ENCODE measurements around the gene PHLPP1.
"Not testable (repeated sequence)": the region's sequence is repeated elsewhere in the genome, so short reads cannot be mapped to it uniquely, and the experiment has no call there.

The PHLPP1 gene

GRCh38 chr18:62693659-62694058 is 21.7 kb upstream of the PHLPP1 start:
- TF ChIP-seq EZH2 (optimal IDR thresholded peaks at IDR 0.05; ENCODE audit: low read depth, low read length), result no peak
- no peak for TF ChIP-seq CTCF (IDR thresholded peaks at IDR 0.05; ENCODE audit: low read length)
- no peak for TF ChIP-seq EZH2phosphoT487 (IDR thresholded peaks at IDR 0.05; ENCODE audit: low read length)
- H3K36me3 ChIP-seq (replicated peaks; ENCODE audit: insufficient read depth, low read length), result no peaks in the 10 kb centered on the region

GRCh38 chr18:62697636-62698035 is 17.7 kb upstream of the PHLPP1 start:
- Histone ChIP-seq H3K4me1 (ENCODE audit: low read length) (no peaks in the 10 kb centered on the region), H4K20me1 (ENCODE audit: insufficient read depth, low read length) (no peaks in the 10 kb centered on the region), H3F3A (ENCODE audit: insufficient read depth, low read length) (no peaks in the 10 kb centered on the region), H3K36me3 (replicated peaks; ENCODE audit: insufficient read depth, low read length) (no peaks in the 10 kb centered on the region), H3K27me3 (replicated peaks; ENCODE audit: insufficient read depth, low read length) (no peaks in the 10 kb centered on the region), H3K9me3 (replicated peaks; ENCODE audit: insufficient read depth, low read length) (no peaks in the 10 kb centered on the region), H3K79me2 (ENCODE audit: low read length) (no peaks in the 10 kb centered on the region), H3K4me3 (ENCODE audit: low read length) (no peak overlapping the region), H3K4me2 (ENCODE audit: low read depth, low read length) (no peak overlapping the region), H3K9me2 (replicated peaks; ENCODE audit: insufficient read depth, low read length) (no peaks in the 10 kb centered on the region), H3K9ac (ENCODE audit: low read length) (no peak overlapping the region), H3K27ac (ENCODE audit: low read length) (no peak overlapping the region), H2AFZ (ENCODE audit: low read length) (no peak overlapping the region)
- TF ChIP-seq EZH2phosphoT487 (IDR thresholded peaks at IDR 0.05; ENCODE audit: low read length) (no peak), CTCF (IDR thresholded peaks at IDR 0.05; ENCODE audit: low read length) (no peak), EZH2 (optimal IDR thresholded peaks at IDR 0.05; ENCODE audit: low read depth, low read length) (no peak)
- DNase-seq, result no peak

More at GRCh38 chr18:62693659-62694058, 21.7 kb upstream of the PHLPP1 start:
- H3K4me3 ChIP-seq (ENCODE audit: low read length), result no peak overlapping the region
- H3F3A ChIP-seq (ENCODE audit: insufficient read depth, low read length), result no peaks in the 10 kb centered on the region
- H3K27me3 ChIP-seq (replicated peaks; ENCODE audit: insufficient read depth, low read length), result no peaks in the 10 kb centered on the region
- H3K9me3 ChIP-seq (replicated peaks; ENCODE audit: insufficient read depth, low read length), result no peaks in the 10 kb centered on the region
- no peaks in the 10 kb centered on the region for H3K79me2 ChIP-seq (ENCODE audit: low read length)
- no peaks in the 10 kb centered on the region for H3K9me2 ChIP-seq (replicated peaks; ENCODE audit: insufficient read depth, low read length)
- H2AFZ ChIP-seq (ENCODE audit: low read length), result no peak overlapping the region
- H3K27ac ChIP-seq (ENCODE audit: low read length), result no peak overlapping the region
- no peak overlapping the region for H3K9ac ChIP-seq (ENCODE audit: low read length)
- DNase-seq, result no peak
- no peak overlapping the region for H3K4me2 ChIP-seq (ENCODE audit: low read depth, low read length)
- no peaks in the 10 kb centered on the region for H4K20me1 ChIP-seq (ENCODE audit: insufficient read depth, low read length)
- H3K4me1 ChIP-seq (ENCODE audit: low read length), result no peaks in the 10 kb centered on the region

- Histone ChIP-seq H3K4me1 (ENCODE audit: low read length) (no peaks in the 10 kb centered on the region), H3K9me2 (replicated peaks; ENCODE audit: insufficient read depth, low read length) (no peaks in the 10 kb centered on the region), H3K27me3 (replicated peaks; ENCODE audit: insufficient read depth, low read length) (no peaks in the 10 kb centered on the region), H3K4me3 (ENCODE audit: low read length) (no peak overlapping the region), H2AFZ (ENCODE audit: low read length) (no peak overlapping the region), H3K27ac (ENCODE audit: low read length) (no peak overlapping the region), H3K4me2 (ENCODE audit: low read depth, low read length) (no peak overlapping the region), H3K79me2 (ENCODE audit: low read length) (no peaks in the 10 kb centered on the region), H3K9ac (ENCODE audit: low read length) (no peak overlapping the region), H4K20me1 (ENCODE audit: insufficient read depth, low read length) (no peaks in the 10 kb centered on the region), H3F3A (ENCODE audit: insufficient read depth, low read length) (no peaks in the 10 kb centered on the region), H3K36me3 (replicated peaks; ENCODE audit: insufficient read depth, low read length) (no peaks in the 10 kb centered on the region), H3K9me3 (replicated peaks; ENCODE audit: insufficient read depth, low read length) (no peaks in the 10 kb centered on the region)
- TF ChIP-seq EZH2 (optimal IDR thresholded peaks at IDR 0.05; ENCODE audit: low read depth, low read length) (no peak), EZH2phosphoT487 (IDR thresholded peaks at IDR 0.05; ENCODE audit: low read length) (no peak), CTCF (IDR thresholded peaks at IDR 0.05; ENCODE audit: low read length) (no peak)
- no peak for DNase-seq
Measured at GRCh38 chr18:62702259-62702658, 13.1 kb upstream of the PHLPP1 start.

- not testable (repeated sequence) for H4K20me1 ChIP-seq (ENCODE audit: insufficient read depth, low read length); H3K4me3 ChIP-seq (ENCODE audit: low read length)
Measured at GRCh38 chr18:62706879-62707278, 8.5 kb upstream of the PHLPP1 start.

GRCh38 chr18:62709908-62710307 is 5.4 kb upstream of the PHLPP1 start:
- not testable (repeated sequence) for H3K9me3 ChIP-seq (replicated peaks; ENCODE audit: insufficient read depth, low read length); H3K4me3 ChIP-seq (ENCODE audit: low read length); H4K20me1 ChIP-seq (ENCODE audit: insufficient read depth, low read length); H2AFZ ChIP-seq (ENCODE audit: low read length); H3K4me2 ChIP-seq (ENCODE audit: low read depth, low read length); H3F3A ChIP-seq (ENCODE audit: insufficient read depth, low read length); H3K27me3 ChIP-seq (replicated peaks; ENCODE audit: insufficient read depth, low read length); H3K27ac ChIP-seq (ENCODE audit: low read length); DNase-seq; H3K9me2 ChIP-seq (replicated peaks; ENCODE audit: insufficient read depth, low read length); H3K36me3 ChIP-seq (replicated peaks; ENCODE audit: insufficient read depth, low read length); H3K79me2 ChIP-seq (ENCODE audit: low read length); H3K4me1 ChIP-seq (ENCODE audit: low read length); H3K9ac ChIP-seq (ENCODE audit: low read length)

More at GRCh38 chr18:62706879-62707278, 8.5 kb upstream of the PHLPP1 start:
- H3K9ac ChIP-seq (ENCODE audit: low read length); H3K4me2 ChIP-seq (ENCODE audit: low read depth, low read length); DNase-seq; H3K36me3 ChIP-seq (replicated peaks; ENCODE audit: insufficient read depth, low read length); H3K79me2 ChIP-seq (ENCODE audit: low read length); H3K27me3 ChIP-seq (replicated peaks; ENCODE audit: insufficient read depth, low read length); H3K9me2 ChIP-seq (replicated peaks; ENCODE audit: insufficient read depth, low read length); H3K27ac ChIP-seq (ENCODE audit: low read length); H3K9me3 ChIP-seq (replicated peaks; ENCODE audit: insufficient read depth, low read length); H2AFZ ChIP-seq (ENCODE audit: low read length); H3F3A ChIP-seq (ENCODE audit: insufficient read depth, low read length); H3K4me1 ChIP-seq (ENCODE audit: low read length): not testable (repeated sequence)
